ENCODE measurements around the gene AP2B1.

The AP2B1 gene

DNA sequence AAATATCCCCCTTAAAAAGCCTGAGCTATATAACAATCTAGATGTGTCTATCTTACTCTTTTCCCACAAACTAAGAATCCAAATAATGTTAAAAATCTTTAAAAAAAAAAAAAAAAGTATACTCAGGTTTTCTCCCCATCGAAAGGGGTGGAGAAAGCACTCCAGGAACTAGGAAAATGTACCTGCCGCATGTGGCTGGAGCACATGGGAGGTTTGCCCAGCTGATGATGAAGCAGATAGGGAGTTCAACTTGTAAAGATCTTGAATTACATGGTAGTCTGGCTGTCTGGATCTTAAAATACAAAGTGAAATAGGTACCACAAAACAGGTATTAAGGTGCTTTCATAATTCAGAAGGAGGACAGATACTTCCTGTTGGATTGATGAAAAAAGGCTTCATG is 17.7 kb upstream of the AP2B1 start:
- H3K4me3 ChIP-seq (ENCODE audit: low read length), result peak overlapping the region; percentile 92
- no peak for DNase-seq (ENCODE audit: low read depth)
- TF ChIP-seq CTCF (IDR thresholded peaks at IDR 0.05; ENCODE audit: insufficient read depth, low read depth, low read length, missing control alignments), result no peak

DNA sequence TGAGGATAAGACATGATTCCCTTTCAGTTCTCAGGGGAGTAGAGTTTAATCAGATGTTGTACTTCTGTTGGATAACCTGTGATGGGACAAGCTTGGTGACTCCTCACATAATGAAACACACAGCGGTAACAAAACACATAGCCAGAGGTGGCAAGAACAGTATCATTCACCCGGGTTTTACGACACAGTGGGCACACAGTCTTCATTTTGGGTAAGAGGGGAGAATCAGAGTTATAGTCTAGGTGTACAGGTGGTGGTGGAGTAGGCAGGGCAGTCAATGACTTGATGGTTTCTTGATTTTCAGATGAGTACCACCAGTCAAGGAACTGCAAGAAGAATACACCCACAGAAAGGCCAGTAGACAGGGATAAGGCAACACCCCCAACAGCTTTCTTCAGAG is 11.4 kb upstream of the AP2B1 start:
- no peak for DNase-seq (ENCODE audit: low read depth)

DNA sequence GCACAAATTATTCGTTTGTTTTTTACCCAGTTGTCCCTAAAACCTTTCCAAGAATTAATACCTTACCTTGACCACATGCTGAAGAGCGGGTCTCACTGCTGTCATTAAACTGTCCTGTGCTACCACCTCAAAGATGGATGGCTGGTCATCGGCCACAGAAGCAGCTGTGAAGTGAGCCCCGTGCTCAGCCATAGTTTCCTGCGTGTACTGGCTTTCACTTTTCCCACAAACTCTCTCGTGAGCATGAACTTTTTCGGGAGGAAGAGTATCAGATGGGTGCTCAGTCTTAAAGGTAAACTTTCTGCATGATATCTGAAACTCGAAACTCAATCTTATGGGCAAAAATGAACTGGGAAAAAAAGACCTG is 9.3 kb upstream of the AP2B1 start:
- peak overlapping the region; percentile 87 for H3K4me3 ChIP-seq (ENCODE audit: low read length)
- DNase-seq (ENCODE audit: low read depth), result no peak
- TF ChIP-seq CTCF (IDR thresholded peaks at IDR 0.05; ENCODE audit: insufficient read depth, low read depth, low read length, missing control alignments), result no peak

More for the DNA sequence above, 11.4 kb upstream of the AP2B1 start:
- H3K4me3 ChIP-seq (ENCODE audit: low read length), result no peak overlapping the region
- no peak for TF ChIP-seq CTCF (IDR thresholded peaks at IDR 0.05; ENCODE audit: insufficient read depth, low read depth, low read length, missing control alignments)

- peak; percentile 86 for DNase-seq (ENCODE audit: low read depth)
- no peak for TF ChIP-seq CTCF (IDR thresholded peaks at IDR 0.05; ENCODE audit: insufficient read depth, low read depth, low read length, missing control alignments)
- H3K4me3 ChIP-seq (ENCODE audit: low read length), result peak within 1 kb of the TSS; percentile 87
Observed at GRCh38 chr17:35578197-35578928, 8.8 kb upstream of the AP2B1 start, which contains the start of gene PEX12. TSS of gene PEX12 (minus strand) at chr17:35578571. CDS start at chr17:35578021, 550 bp downstream.

GRCh38 chr17:35578929-35579432 is 8.1 kb upstream of the AP2B1 start:
- no peak for DNase-seq (ENCODE audit: low read depth)
- peak overlapping the region; percentile 87 for H3K4me3 ChIP-seq (ENCODE audit: low read length)
- no peak for TF ChIP-seq CTCF (IDR thresholded peaks at IDR 0.05; ENCODE audit: insufficient read depth, low read depth, low read length, missing control alignments)

DNA sequence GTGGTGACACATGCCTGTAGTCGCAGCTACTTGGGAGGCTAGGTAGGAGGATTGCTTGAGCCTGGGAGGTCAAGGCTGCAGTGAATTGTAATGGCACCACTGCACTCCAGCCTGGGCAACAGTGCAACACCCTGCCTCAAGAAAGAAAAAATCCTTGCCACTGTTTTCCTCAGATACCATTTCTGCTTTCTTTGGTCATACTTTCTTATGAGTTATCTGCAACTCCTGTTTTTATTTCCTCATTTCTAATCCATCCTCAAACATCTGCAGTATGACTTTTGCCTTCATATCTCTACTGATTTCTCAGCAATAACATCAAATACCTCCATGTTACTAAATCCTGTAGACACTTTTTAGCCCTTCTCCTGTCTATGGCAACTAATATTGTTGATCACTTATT is 3.1 kb upstream of the AP2B1 start:
- DNase-seq (ENCODE audit: low read depth), result no peak
- TF ChIP-seq CTCF (IDR thresholded peaks at IDR 0.05; ENCODE audit: insufficient read depth, low read depth, low read length, missing control alignments), result no peak
- H3K4me3 ChIP-seq (ENCODE audit: low read length), result no peak overlapping the region
